Uterus (tissue), 2 donors: Measurements from ENCODE around the gene SKAP1.

ENCODE experiments used
- CTCF ChIP-seq, 4 experiments: fragments of 200-600 bp in 2 of 4; fragments of 450-650 bp in 2 of 4; sonication (generic) in 2 of 4; IDR thresholded peaks; one replicate each; pipeline ENCODE4 v1.5.1; 2016 to 2019; ENCODE audit warnings: antibody characterized with exemption in 4 of 4, mild to moderate bottlenecking in 2 of 4, moderate library complexity in 1 of 4
- POLR2A ChIP-seq, 2 donors: fragments of 450-650 bp; IDR thresholded peaks; one replicate each; pipeline ENCODE4 v1.6.1; 2016; ENCODE audit warnings: antibody characterized with exemption in 2 of 2, mild to moderate bottlenecking in 1 of 2, moderate library complexity in 1 of 2

GRCh38 chr17:48363161-48363560 lies 66.9 kb downstream of the SKAP1 start:
- TF ChIP-seq CTCF (IDR thresholded peaks at IDR 0.05) (no peak), POLR2A (IDR thresholded peaks at IDR 0.05) (no peak)
